ENCODE measurements around the gene PLCD1.

- TF ChIP-seq CTCF (IDR thresholded peaks at IDR 0.05; ENCODE audit: low read depth, low read length) (no peak), EZH2phosphoT487 (IDR thresholded peaks at IDR 0.05; ENCODE audit: low read depth) (no peak)
These were observed 21.7 kb upstream of the PLCD1 start for GRCh38 chr3:38051131-38051530.

Measured in OCI-LY3 (cell line).